Measurements from ENCODE around the gene TNNT1. TPM values are rescaled to one million over a fixed set of nuclear protein-coding genes. Genes with fewer than 3 reads are reported as not detected.

Gene TNNT1
- total and polyA plus RNA-seq, 2 experiments from 2014 or later: 11.5 to 32.1 TPM

DNA sequence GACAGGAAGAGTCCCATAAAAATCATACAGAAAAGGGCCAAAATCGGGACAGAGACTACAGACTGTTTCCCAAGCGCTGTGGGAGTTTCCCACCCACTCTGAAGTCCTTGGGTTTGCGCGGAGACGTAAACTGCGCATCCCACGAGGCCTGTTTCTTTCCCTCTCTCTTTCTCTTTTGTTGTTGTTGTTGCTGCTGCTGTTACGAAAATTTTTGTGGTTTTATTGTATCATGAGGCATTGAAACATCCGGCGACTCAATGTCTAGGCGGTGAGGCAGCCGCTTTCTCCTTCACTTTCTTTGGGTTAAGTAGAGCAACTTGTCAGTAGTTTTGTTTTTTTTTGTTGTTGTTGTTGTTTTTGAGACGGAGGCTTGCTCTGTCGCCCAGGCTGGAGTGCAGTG, 30.0 kb downstream of the TNNT1 start:
- H3K9me2 ChIP-seq (replicated peaks; ENCODE audit: insufficient read depth): no peaks in the 10 kb centered on the region
- no peak overlapping the region for H3K27ac ChIP-seq
- 88% methylated on average over 14 of the region's 14 CpGs for WGBS (ENCODE audit: low lambda C conversion rate, missing lambda C conversion rate)
- H3K79me2 ChIP-seq: peaks cover 30% of the 10 kb centered on the region
- TF ChIP-seq, protein P1, sequence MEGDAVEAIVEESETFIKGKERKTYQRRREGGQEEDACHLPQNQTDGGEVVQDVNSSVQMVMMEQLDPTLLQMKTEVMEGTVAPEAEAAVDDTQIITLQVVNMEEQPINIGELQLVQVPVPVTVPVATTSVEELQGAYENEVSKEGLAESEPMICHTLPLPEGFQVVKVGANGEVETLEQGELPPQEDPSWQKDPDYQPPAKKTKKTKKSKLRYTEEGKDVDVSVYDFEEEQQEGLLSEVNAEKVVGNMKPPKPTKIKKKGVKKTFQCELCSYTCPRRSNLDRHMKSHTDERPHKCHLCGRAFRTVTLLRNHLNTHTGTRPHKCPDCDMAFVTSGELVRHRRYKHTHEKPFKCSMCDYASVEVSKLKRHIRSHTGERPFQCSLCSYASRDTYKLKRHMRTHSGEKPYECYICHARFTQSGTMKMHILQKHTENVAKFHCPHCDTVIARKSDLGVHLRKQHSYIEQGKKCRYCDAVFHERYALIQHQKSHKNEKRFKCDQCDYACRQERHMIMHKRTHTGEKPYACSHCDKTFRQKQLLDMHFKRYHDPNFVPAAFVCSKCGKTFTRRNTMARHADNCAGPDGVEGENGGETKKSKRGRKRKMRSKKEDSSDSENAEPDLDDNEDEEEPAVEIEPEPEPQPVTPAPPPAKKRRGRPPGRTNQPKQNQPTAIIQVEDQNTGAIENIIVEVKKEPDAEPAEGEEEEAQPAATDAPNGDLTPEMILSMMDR (IDR thresholded peaks at IDR 0.05; ENCODE audit: poor library complexity): no peak
- TF ChIP-seq EZH2phosphoT487 (IDR thresholded peaks at IDR 0.05; ENCODE audit: low read depth, severe bottlenecking, unreplicated experiment): no peak
- TF ChIP-seq EZH2 (IDR thresholded peaks at IDR 0.05; ENCODE audit: borderline replicate concordance): no peak
- H3K9me3 ChIP-seq (ENCODE audit: low read depth): no peaks in the 10 kb centered on the region
- H2AFZ ChIP-seq: peak overlapping the region; percentile 34
- peaks cover 8% of the 10 kb centered on the region for H3K27me3 ChIP-seq
- DNase-seq (ENCODE audit: low spot score): no peak
- H3K36me3 ChIP-seq (replicated peaks; ENCODE audit: insufficient read depth, low read depth): no peaks in the 10 kb centered on the region
- H4K20me1 ChIP-seq (ENCODE audit: insufficient read depth, poor library complexity, severe bottlenecking): peaks cover 25% of the 10 kb centered on the region
- peak overlapping the region; percentile 81 for H3K4me2 ChIP-seq
- no peak overlapping the region for H3K4me3 ChIP-seq
- peaks cover 19% of the 10 kb centered on the region for H3K4me1 ChIP-seq (ENCODE audit: insufficient read depth)

- H4K20me1 ChIP-seq (ENCODE audit: insufficient read depth, poor library complexity, severe bottlenecking): peaks cover 26% of the 10 kb centered on the region
- 31% methylated on average over 22 of the region's 22 CpGs for WGBS (ENCODE audit: low lambda C conversion rate, missing lambda C conversion rate)
- peak overlapping the region; percentile 81 for H3K4me2 ChIP-seq
- no peaks in the 10 kb centered on the region for H3K9me2 ChIP-seq (replicated peaks; ENCODE audit: insufficient read depth)
- no peak for TF ChIP-seq EZH2 (IDR thresholded peaks at IDR 0.05; ENCODE audit: borderline replicate concordance)
- peak overlapping the region; percentile 55 for H3K4me3 ChIP-seq
- H3K4me1 ChIP-seq (ENCODE audit: insufficient read depth): peaks cover 22% of the 10 kb centered on the region
- peak overlapping the region; percentile 74 for H2AFZ ChIP-seq
- H3K27ac ChIP-seq: peak overlapping the region; percentile 76
- peaks cover 4% of the 10 kb centered on the region for H3K27me3 ChIP-seq
- no peaks in the 10 kb centered on the region for H3K36me3 ChIP-seq (replicated peaks; ENCODE audit: insufficient read depth, low read depth)
- H3K79me2 ChIP-seq: peaks cover 33% of the 10 kb centered on the region
- peak; percentile 55 for DNase-seq (ENCODE audit: low spot score)
- no peaks in the 10 kb centered on the region for H3K9me3 ChIP-seq (ENCODE audit: low read depth)
Observed at GRCh38 chr19:55118401-55118991, 30.5 kb downstream of the TNNT1 start.

DNA sequence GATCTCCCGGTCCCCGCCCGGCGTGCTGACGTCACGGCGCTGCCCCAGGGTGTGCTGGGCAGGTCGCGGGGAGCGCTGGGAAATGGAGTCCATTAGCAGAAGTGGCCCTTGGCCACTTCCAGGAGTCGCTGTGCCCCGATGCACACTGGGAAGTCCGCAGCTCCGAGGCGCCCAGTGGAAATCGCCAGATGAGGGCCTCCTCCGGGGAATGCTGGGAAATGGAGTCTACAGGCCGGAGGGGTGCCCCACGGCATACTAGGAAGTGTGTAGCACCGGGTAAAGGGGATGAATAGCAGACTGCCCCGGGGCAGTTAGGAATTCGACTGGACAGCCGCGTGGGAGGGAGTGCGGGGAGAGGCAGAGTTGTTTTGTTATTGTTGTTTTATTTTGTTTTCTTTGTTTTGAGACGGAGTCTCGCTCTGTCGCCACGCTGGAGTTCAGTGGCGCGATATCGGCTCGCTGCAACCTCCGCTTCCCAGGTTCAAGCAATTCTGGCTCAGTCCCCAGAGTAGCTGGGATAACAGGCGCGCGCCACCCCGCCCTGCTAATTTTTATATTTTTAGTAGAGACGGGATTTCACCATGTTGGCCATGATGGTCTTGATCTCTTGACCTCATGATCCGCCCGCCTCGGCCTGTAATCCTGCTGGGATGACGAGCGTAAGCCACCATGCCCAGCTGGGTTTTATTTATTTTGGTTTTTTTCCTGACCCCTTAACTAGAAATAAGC, 31.2 kb downstream of the TNNT1 start:
- Histone ChIP-seq H2AFZ (peak overlapping the region; percentile 74), H3K4me3 (peak overlapping the region; percentile 55), H3K36me3 (replicated peaks; ENCODE audit: insufficient read depth, low read depth) (no peaks in the 10 kb centered on the region), H3K4me2 (peak overlapping the region; percentile 81), H3K27ac (peak overlapping the region; percentile 76), H4K20me1 (ENCODE audit: insufficient read depth, poor library complexity, severe bottlenecking) (peaks cover 30% of the 10 kb centered on the region), H3K9me3 (ENCODE audit: low read depth) (no peaks in the 10 kb centered on the region), H3K27me3 (no peaks in the 10 kb centered on the region), H3K79me2 (peaks cover 39% of the 10 kb centered on the region), H3K9me2 (replicated peaks; ENCODE audit: insufficient read depth) (no peaks in the 10 kb centered on the region), H3K4me1 (ENCODE audit: insufficient read depth) (peaks cover 28% of the 10 kb centered on the region)
- peak; percentile 99 for DNase-seq (ENCODE audit: low spot score)
- TF ChIP-seq EZH2 (IDR thresholded peaks at IDR 0.05; ENCODE audit: borderline replicate concordance): no peak
- TF ChIP-seq, protein P1 (IDR thresholded peaks at IDR 0.05; ENCODE audit: poor library complexity): no peak
- TF ChIP-seq EZH2phosphoT487 (IDR thresholded peaks at IDR 0.05; ENCODE audit: low read depth, severe bottlenecking, unreplicated experiment): no peak
- WGBS (ENCODE audit: low lambda C conversion rate, missing lambda C conversion rate): 6% methylated on average over 44 of the region's 44 CpGs
